CD1c-positive myeloid dendritic cell (primary cell): Measurements from ENCODE around the gene KNTC1.
"Not testable (repeated sequence)": the region's sequence is repeated elsewhere in the genome, so short reads cannot be mapped to it uniquely, and the experiment has no call there.

Source experiments
- DNase-seq: peaks from one replicate; pipeline ENCODE4 v3.0.0-alpha.2; 2016; ENCODE audit errors: extremely low spot score

KNTC1 gene

DNA sequence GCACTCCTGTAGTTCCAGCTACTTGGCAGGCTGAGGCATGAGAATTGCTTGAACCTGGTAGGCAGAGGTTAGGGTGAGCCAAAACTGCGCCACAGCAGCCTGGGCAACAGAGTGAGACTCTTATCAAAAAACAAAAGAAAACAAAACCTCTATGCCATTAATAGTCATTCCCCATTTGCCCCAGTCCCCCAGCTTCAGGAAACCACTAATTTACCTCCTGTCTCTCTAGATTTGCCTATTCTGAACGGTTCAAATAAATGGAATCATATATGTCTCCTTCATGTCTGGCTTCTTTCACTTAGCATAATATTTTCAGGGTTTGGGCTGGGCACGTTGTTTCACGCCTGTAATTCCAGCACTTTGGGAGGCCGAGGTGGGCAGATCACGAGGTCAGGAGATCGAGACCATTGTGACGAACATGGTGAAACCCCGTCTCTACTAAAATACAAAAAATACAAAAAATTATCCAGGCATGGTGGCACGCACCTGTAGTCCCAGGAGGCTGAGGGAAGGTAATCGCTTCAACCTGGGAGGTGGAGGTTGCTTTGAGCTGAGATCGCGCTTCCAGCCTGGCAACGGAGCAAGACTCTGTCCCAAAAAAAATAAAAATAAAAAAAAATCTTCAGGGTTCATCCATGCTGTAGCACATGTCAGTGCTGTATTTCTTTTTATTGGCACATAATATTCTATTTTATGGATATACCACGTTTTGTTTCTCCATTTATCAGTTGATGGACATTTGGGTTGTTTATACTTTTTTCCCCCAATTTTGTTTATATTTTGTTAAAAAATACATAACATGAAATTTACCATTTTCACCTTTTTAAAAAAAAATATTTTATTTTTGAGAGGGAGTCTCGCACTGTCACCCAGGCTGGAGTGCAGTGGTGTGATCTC is 31.9 kb downstream of the KNTC1 start:
- no peak for DNase-seq

DNA sequence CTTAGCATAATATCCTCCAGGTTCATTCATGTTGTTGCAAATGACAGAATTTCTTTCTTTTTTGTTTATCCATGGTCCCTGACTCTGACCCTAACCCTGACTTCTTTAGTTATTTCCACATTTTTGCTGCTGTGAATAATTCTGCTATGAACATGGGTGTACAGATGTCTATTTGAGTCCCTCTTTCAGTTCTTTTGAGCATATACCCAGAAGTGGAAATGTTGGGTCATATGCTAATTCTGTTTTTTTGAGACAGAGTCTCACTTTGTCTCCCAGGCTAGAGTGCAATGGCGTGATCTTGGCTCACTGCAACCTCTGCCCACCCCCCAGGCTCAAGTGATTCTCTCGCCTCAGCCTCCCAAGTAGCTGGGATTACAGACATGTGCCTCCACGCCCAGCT is 33.1 kb downstream of the KNTC1 start:
- DNase-seq: no peak

DNA sequence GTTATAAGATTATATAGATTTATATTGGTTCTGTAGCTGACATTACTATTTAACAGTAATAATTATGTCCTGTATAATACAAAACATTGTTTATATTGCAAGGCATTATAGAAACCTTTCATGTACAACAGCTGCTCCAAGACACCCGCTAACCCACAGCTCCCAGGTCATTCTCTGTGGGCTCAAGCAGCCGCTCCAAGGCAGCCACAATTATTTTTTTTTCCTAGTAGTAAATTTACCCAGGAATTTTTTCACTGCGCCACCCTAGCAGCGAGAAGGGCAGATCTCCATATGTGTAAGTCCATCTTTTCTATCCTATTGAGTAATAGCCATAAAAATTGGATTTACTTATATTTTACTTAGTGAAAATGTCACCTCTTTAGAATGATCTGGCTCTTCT is 36.3 kb downstream of the KNTC1 start:
- no peak for DNase-seq

DNA sequence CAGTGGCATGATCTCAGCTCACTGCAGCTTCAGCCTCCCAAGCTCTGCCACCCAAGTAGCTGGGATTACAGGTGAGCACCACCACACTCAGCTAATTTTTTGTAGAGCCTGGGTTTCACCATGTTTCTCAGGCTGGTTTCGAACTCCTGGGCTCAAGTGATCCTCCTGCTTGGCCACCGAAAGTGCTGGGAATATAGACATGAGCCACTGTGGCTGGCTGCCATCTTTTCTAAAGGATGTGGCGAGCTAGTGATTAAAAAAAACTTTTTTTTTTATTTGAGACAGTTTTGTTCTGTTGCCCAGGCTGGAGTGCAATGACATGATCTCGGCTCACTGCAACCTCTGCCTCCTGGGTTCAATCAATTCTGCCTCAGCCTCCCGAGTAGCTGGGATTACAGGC is 39.8 kb downstream of the KNTC1 start:
- not testable (repeated sequence) for DNase-seq

DNA sequence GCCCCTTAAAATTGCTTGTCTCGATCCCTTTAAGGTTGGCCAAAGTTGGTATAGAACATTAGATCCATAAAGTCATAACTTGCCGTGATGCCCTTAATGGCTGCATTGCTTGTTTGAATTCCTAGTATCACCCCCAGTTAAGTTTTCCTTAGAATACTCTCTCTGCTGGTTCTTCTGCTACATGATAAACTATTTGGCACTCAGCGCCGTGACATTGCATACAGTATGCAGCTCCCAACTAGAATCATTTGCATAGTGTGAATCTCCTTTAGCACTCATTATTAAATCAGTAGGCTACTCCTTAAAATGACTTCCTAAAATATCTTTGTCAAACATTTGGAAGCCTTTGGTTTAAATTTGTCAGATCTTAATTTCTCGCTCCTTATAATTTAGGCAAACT is 42.2 kb downstream of the KNTC1 start:
- no peak for DNase-seq

DNA sequence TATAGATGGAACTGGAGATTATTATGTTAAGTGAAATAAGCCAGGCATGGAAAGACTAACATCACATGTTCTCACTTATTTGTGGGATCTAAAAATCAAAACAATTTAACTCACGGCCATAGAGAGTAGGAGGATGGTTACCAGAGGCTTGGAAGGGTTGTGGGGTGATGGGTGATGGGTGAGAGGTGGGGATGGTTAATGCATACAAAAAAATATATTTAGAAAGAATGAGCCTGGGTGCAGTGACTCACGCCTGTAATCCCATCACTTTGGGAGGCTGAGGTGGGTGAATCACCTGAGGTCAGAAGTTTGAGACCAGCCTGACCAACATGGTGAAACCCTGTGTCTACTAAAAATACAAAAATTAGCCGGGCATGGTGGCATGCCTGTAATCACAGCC is 43.0 kb downstream of the KNTC1 start:
- DNase-seq: not testable (repeated sequence)

DNA sequence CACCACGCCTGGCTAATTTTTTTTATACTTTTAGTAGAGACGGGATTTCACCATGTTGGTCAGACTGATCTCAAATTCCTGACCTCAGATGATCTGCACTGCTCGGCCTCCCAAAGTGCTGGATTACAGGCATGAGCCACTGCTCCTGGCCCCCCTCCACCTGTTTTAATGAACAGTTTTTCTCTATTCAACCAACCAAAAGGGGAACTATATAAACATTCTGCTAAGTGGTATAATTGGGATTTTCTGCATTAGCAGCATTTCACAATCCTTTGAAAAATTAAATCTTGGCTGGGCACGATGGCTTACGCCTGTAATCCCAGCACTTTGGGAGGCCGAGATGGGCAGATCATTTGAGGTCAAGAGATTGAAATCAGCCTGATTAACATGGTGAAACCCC is 44.8 kb downstream of the KNTC1 start:
- no peak for DNase-seq

DNA sequence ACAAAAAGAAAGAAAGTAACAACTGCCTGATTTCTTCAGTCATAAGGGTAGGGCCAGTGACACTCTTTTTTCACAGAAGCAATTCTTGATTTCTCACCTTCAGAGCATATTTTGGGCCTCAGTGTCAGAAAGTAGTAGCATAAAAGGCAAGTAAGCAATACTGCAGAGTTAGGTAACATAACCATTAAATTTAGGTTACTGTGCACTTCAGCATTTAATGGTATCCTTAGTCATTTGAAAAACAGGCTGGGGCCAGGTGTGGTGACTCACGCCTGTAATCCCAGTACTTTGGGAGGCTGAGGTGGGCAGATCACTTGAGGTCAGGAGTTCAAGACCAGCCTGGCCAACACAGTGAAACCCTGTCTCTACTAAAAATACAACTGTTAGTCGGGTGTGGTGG is 56.2 kb downstream of the KNTC1 start:
- DNase-seq: not testable (repeated sequence)

DNA sequence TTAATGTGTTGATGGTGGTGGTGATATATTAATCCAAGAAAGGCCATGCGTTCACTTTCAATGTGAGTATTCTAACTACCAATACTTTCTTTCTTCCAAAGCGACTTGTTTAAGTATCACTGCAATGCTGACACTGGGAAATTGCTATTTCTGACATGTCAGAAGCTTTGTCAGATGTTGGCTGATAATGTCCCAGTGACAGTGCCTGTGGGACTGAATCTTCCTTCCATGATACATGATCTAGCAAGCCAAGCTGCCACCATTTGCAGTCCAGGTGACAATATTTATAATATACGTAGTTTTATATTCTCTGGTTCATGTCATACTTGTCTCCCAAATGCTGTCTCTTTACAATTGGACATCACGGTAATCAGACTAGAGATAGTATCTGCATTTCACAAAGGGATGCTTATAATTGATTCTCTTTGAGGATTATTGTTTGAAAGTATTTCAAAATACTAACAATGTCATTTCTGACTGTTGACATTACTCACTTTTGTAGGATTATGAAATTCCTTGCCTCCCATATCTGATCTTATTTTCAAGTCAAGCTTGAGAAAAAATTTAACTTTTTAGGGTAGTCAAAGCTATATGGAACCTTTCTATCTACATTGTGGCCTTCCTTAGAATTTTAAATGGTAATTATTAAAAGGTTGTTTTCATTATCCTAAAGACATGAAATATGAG is 57.3 kb downstream of the KNTC1 start:
- no peak for DNase-seq

DNA sequence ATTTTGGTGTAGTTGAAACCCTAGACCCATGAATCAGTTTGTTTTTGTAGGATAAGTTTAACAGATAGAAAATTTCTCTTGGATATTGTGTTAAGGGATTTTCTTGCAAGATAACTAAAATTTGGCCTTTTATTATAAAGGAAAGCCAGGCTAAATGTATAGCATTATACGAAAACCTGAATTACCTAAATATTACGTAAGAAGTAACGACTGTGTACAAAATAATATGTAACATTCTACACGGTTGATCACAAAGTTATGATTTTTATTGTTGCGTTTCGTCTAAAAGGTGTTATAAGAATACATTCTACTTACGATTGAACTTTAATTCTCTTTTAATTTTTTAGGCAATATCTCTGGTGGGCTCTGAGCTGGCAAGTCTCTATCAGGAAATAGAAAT is 63.9 kb downstream of the KNTC1 start:
- DNase-seq: no peak

DNA sequence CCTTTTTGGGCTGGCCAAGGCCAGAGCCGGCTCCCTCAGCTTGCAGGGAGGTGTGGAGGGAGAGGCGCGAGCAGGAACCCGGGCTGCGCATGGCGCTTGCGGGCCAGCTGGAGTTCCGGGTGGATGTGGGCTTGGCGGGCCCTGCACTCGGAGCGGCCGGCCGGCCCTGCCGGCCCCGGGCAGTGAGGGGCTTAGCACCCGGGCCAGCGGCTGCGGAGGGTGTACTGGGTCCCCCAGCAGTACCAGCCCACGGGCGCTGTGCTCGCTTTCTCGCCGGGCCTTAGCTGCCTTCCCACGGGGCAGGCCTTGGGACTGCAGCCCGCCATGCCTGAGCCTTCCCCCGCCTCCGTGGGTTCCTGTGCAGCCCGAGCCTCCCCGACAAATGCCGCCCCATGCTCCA is 64.9 kb downstream of the KNTC1 start:
- DNase-seq: not testable (repeated sequence)

DNA sequence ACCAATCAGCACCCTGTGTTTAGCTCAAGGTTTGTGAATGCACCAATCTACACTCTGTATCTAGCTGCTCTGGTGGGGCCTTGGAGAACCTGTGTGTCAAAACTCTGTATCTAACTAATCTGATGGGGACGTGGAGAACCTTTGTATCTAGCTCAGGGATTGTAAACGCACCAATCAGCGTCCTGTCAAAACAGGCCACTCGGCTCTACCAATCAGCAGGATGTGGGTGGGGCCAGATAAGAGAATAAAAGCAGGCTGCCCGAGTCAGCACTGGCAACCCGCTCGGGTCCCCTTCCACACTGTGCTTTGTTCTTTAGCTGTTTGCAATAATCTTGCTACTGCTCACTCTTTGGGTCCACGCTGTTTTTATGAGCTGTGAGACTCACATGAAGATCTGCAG is 65.5 kb downstream of the KNTC1 start:
- not testable (repeated sequence) for DNase-seq

DNA sequence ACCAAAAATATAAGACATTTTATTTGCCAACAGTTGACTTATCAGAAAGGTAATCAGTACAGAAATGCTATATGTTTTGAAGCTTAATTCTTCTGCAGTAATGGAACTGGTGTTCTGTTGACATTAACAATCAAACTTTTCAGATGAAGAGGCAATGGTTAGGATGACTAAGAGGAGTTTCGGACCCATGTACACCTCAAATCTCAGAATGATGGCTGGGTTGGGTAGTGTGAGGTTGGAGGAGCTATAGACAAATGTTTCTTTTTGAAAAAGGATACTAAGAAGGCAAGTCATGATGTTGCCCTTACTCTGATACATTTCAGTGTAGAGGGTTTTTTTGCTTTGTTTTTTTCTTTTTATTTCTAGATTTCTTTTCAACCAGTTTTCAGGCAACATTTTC is 66.9 kb downstream of the KNTC1 start:
- no peak for DNase-seq

DNA sequence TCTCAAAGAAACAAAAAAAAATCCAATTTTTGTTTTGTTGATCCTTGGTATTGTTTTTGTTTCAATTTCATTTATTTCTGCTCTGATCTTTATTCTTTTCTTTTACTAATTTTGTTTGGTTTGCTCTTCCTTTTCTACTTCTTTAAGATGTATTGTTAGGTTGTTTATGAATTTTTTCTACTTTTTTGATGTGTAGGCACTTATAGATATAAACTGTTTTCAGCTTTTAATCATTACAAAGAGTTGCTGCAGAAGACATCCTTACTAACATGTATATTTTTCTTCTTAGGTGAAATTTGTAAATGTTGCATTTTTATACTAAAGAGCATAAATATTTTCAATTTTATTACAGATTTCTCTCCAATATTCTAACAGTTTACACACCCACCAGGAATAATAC is 69.8 kb downstream of the KNTC1 start:
- DNase-seq: no peak

DNA sequence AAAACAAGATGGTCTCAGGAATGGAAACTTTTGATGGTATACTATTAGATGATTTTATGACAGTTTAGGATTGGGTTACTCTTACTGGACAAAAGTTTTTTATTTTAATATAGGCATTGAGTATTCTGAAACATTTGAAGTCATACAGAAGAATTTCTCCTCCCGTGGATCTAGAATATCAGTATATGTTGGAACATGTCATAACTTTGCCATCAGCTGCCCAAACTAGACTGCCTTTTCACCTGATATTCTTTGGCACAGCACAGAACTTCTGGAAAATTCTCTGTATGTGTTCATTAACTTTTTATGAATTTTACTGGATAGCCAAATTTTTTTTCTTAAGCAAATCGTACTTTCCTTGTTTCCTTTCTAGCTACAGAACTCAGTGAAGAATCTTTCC is 75.4 kb downstream of the KNTC1 start:
- DNase-seq: no peak

DNA sequence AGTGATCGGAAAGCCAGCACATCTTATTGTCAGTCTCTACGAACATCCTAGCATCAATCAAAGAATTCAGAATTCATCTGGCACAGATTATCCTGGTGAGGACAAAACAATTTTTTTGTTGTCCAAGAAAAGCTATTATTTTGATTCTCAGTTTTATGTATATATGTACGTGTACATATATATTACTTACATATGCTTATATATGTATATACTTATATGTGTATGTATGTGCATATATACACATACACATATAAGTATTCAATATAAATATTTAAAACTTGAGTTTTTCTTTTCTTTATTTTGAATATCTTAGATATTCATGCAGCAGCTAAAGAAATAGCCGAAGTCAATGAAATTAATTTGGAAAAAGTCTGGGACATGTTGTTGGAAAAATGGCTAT is 77.9 kb downstream of the KNTC1 start:
- DNase-seq: no peak

DNA sequence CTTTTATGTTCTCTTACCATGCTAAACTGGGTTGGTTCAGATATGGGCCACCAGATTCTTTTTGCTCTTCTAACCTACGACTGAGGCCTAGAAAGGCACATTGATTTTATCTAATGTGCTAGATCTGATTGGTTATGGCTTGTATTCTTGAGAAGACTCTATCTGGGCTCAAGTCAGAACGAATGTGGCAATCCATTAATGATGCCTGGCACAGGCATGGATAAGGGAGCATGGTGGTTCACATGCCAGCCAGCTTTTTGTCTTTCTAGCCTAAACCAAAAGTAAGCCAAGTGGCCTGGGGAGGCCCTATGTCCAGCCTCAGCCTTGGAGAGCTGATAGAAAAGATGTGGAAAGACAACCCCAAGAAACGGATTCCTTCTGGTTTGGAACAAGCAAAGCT is 82.7 kb downstream of the KNTC1 start:
- no peak for DNase-seq

DNA sequence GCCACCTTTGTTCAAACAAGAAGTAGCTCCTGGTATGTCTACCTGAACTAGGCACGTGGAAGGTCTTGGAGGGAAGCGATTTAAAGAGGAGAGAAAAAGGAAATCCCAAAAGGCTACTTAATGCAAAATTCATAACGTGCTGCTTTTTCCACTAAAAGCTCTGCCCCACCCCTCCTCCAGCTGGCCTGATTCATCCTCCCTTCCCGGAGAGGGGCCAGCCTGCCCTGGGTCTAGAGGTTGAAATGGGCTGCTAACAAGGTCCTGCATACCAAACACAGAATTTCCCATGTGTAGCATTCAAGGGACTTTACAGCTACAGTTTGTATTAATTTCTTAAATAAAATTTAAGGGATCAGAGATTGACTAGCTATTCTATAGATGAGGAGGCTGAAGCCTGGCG is 83.2 kb downstream of the KNTC1 start:
- DNase-seq: no peak

DNA sequence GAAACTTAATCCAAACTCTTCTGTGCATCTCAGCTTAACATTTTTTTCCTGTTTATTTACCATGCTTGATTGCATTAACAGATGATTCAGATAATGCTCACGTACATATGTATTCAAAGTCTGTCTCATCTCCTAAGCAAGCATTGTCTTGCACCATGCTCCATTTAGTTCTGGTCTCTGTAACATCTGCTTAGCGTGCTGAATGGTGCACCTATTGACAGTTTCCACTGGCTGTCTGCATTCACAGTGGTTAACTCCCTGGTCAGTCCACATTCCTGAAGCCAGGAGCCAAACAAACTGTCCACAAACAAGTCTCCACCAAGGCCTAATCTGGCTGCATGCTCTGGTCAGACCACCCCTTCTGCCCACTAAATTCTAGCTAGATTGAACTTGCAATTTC is 83.9 kb downstream of the KNTC1 start:
- no peak for DNase-seq

DNA sequence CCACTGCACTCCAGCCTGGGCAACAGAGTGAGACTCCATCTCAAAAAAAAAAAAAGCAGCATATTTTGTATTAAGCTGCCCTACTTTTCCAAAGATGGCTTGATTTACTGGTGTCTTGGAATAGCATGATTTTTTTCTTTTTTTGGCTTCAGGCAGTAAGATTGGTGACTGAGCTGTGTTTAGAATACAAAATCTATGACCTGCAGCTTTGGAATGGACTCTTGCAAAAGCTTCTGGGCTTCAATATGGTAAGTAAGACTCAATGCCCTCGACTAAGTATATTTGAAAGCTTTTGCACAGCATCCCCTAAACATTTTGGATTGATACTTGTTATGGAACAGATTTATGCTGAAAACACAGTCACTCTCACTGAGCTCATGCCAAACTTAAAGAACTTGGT is 87.8 kb downstream of the KNTC1 start:
- DNase-seq: no peak

DNA sequence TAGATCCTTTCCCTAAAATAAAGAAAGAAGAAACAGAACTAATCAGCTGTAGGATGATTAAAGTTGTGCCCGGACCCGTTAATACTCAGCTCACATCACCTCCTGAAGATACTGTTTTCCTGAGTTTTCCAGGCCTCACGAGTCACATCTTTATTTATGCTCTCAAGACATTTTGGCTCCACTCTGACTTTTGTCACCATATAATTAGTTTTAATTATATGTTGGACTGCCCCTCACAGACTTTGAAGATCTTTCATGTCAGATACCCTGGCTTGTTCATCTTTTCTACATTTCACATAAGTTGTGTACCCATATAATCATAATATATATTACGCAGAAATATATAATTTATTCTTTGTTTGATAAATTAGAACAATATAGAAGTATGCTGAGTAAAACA is 88.7 kb downstream of the KNTC1 start:
- DNase-seq: no peak

DNA sequence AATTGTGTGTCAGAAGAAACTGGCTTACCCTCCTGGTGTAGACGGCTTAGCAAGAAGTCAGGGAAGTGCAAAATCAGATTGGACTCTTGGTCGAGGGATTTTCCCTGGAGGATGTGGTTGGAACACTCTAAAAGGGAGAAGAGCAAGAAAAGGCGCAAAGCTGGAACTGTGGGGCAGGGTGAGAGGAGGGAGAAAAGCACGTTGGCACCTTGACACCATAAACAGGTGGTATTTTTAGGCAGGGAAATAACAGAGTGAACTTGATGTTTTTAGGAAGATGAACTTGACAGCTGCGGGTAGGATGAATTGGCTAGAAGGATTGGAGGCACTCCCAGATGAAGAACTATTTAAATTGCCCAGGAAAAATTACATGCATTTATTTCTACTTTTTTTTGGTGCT is 108.4 kb downstream of the KNTC1 start:
- no peak for DNase-seq

DNA sequence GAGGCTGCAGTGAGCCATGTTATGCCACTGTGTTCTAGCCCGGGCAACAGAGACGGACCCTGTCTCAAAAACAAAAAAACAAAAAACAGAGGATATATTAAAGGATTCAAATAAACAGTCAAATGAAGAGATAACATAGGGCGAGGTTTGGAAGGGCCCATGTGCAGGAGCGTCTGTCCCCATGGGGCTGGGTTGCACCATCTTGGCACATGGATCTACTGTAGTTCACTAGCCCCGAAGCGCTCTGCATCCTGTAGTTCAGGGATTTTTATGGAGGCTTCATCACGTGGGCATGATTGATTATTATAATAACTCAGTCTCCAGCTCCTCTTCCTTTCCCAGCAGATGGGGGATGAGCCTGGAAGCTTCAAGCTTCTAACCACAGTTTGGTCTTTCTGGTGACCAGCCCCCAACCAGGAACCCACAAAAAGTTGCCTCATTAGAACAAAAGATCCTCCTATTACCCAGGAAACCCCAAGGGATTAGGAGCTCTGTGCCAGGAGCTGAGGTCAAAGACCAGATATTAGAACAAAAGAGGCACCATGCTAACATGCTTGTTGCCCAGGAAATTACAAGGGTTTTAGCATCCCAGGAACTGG is 116.3 kb downstream of the KNTC1 start:
- no peak for DNase-seq
